ENCODE results near the gene PLXDC1.

PLXDC1 gene

GRCh38 chr17:39090908-39091665 lies 60.4 kb downstream of the PLXDC1 start:
- no peak overlapping the region for H3K27ac ChIP-seq
- TF ChIP-seq CTCF (IDR thresholded peaks at IDR 0.05; ENCODE audit: low read depth, low read length, missing control alignments): no peak
- in situ Hi-C loops (cut with HindIII; ENCODE audit: low pct_ligation_motif_present, low sequenced_read_pairs): no loop called here
- H3K36me3 ChIP-seq (replicated peaks): no peaks in the 10 kb centered on the region
- no peak overlapping the region for H3K4me3 ChIP-seq (ENCODE audit: low read depth, low read length)
- H3K27me3 ChIP-seq (replicated peaks): no peaks in the 10 kb centered on the region
- no peak for DNase-seq

GRCh38 chr17:39090400-39090799 lies 61.0 kb downstream of the PLXDC1 start:
- Histone ChIP-seq H3K27ac (no peak overlapping the region), H3K4me3 (ENCODE audit: low read depth, low read length) (no peak overlapping the region), H3K36me3 (replicated peaks) (no peaks in the 10 kb centered on the region), H3K27me3 (replicated peaks) (no peaks in the 10 kb centered on the region)
- no peak for DNase-seq
- in situ Hi-C loops (cut with HindIII; ENCODE audit: low pct_ligation_motif_present, low sequenced_read_pairs): no loop called here
- TF ChIP-seq CTCF (IDR thresholded peaks at IDR 0.05; ENCODE audit: low read depth, low read length, missing control alignments): no peak

- no peaks in the 10 kb centered on the region for H3K27me3 ChIP-seq (replicated peaks)
- no peak overlapping the region for H3K4me3 ChIP-seq (ENCODE audit: low read depth, low read length)
- H3K36me3 ChIP-seq (replicated peaks): no peaks in the 10 kb centered on the region
- no peak overlapping the region for H3K27ac ChIP-seq
- in situ Hi-C loops (cut with HindIII; ENCODE audit: low pct_ligation_motif_present, low sequenced_read_pairs): no loop called here
- TF ChIP-seq CTCF (IDR thresholded peaks at IDR 0.05; ENCODE audit: low read depth, low read length, missing control alignments): no peak
- DNase-seq: no peak
Observed at GRCh38 chr17:39084558-39084957, 66.9 kb downstream of the PLXDC1 start.

GRCh38 chr17:39083270-39083669 lies 68.2 kb downstream of the PLXDC1 start:
- no peak overlapping the region for H3K27ac ChIP-seq
- no peaks in the 10 kb centered on the region for H3K27me3 ChIP-seq (replicated peaks)
- no peak overlapping the region for H3K4me3 ChIP-seq (ENCODE audit: low read depth, low read length)
- H3K36me3 ChIP-seq (replicated peaks): no peaks in the 10 kb centered on the region
- TF ChIP-seq CTCF (IDR thresholded peaks at IDR 0.05; ENCODE audit: low read depth, low read length, missing control alignments): no peak
- DNase-seq: no peak
- in situ Hi-C loops (cut with HindIII; ENCODE audit: low pct_ligation_motif_present, low sequenced_read_pairs): no loop called here

GRCh38 chr17:39082482-39082881 lies 69.0 kb downstream of the PLXDC1 start:
- Histone ChIP-seq H3K27ac (peak overlapping the region; percentile 29), H3K36me3 (replicated peaks) (no peaks in the 10 kb centered on the region), H3K27me3 (replicated peaks) (no peaks in the 10 kb centered on the region), H3K4me3 (ENCODE audit: low read depth, low read length) (no peak overlapping the region)
- TF ChIP-seq CTCF (IDR thresholded peaks at IDR 0.05; ENCODE audit: low read depth, low read length, missing control alignments): no peak
- in situ Hi-C loops (cut with HindIII; ENCODE audit: low pct_ligation_motif_present, low sequenced_read_pairs): no loop called here
- peak; percentile 53 for DNase-seq

GRCh38 chr17:39081851-39082250 lies 69.6 kb downstream of the PLXDC1 start:
- Histone ChIP-seq H3K4me3 (ENCODE audit: low read depth, low read length) (no peak overlapping the region), H3K27ac (no peak overlapping the region), H3K27me3 (replicated peaks) (no peaks in the 10 kb centered on the region), H3K36me3 (replicated peaks) (no peaks in the 10 kb centered on the region)
- in situ Hi-C loops (cut with HindIII; ENCODE audit: low pct_ligation_motif_present, low sequenced_read_pairs): no loop called here
- no peak for DNase-seq
- no peak for TF ChIP-seq CTCF (IDR thresholded peaks at IDR 0.05; ENCODE audit: low read depth, low read length, missing control alignments)
